A673 (cell line): ENCODE measurements around the gene DMAC2L. TPM values are rescaled to one million over a fixed set of nuclear protein-coding genes. Genes with fewer than 3 reads are reported as not detected.

Experiments
- BruUV-seq: library from RNA; stranded (reverse); fragments of 400-500 nt; replicated peaks from 2 replicates; lab custom pipeline; 2021; lab: Mats Ljungman, UMichigan
- CTCF ChIA-PET: fragments of 300-600 bp; sonication (Branson Sonifier 250); formaldehyde crosslinking; loops from one replicate; lab custom pipeline; 2022; ENCODE audit warnings: antibody characterized with exemption; lab: Charles Lee
- POLR2A ChIA-PET: fragments of 300-600 bp; sonication (Branson Sonifier 250); formaldehyde crosslinking; loops from one replicate; lab custom pipeline; 2022; ENCODE audit warnings: antibody characterized with exemption; ENCODE audit not compliant: low non-redundant PET; lab: Charles Lee
- DNase-seq: peaks from one replicate; pipeline ENCODE4 v3.0.0-alpha.2; 2015; ENCODE audit warnings: low spot score
- H3K27ac ChIP-seq: fragments of 200-600 bp; sonication (generic); 2 replicates; pipeline ENCODE4 v1.5.1; 2016; ENCODE audit warnings: mixed run types, low read depth, mild to moderate bottlenecking, mixed read lengths, antibody characterized with exemption, low read length; ENCODE audit not compliant: poor library complexity, severe bottlenecking
- H3K27me3 ChIP-seq: fragments of 200-600 bp; sonication (generic); replicated peaks from 2 replicates; pipeline ENCODE4 v1.6.1; 2017; ENCODE audit warnings: mixed run types, low read depth, mild to moderate bottlenecking, mixed read lengths, antibody characterized with exemption, low read length; ENCODE audit not compliant: insufficient read depth, poor library complexity
- H3K36me3 ChIP-seq: fragments of 200-600 bp; sonication (generic); 2 replicates; pipeline ENCODE4 v1.6.1; 2016; ENCODE audit warnings: mixed run types, mild to moderate bottlenecking, mixed read lengths, antibody characterized with exemption, low read length; ENCODE audit not compliant: insufficient read depth, poor library complexity, severe bottlenecking
- H3K4me1 ChIP-seq: fragments of 200-600 bp; sonication (generic); 2 replicates; pipeline ENCODE4 v1.6.1; 2017; ENCODE audit warnings: mixed run types, mild to moderate bottlenecking, mixed read lengths, antibody characterized with exemption, low read length; ENCODE audit not compliant: insufficient read depth, poor library complexity, severe bottlenecking
- H3K4me3 ChIP-seq: fragments of 200-600 bp; sonication (generic); 2 replicates; pipeline ENCODE4 v1.5.1; 2016; ENCODE audit warnings: low read depth, mixed run types, mild to moderate bottlenecking, mixed read lengths, low read length; ENCODE audit not compliant: poor library complexity, severe bottlenecking
- H3K9me3 ChIP-seq: fragments of 200-600 bp; sonication (generic); 2 replicates; pipeline ENCODE4 v1.6.1; 2016; ENCODE audit warnings: mixed run types, low read depth, mild to moderate bottlenecking, mixed read lengths, antibody characterized with exemption, low read length; ENCODE audit not compliant: poor library complexity, severe bottlenecking
- CTCF ChIP-seq: fragments of 300-800, 200-600 bp; sonication (generic); conservative IDR thresholded peaks from 2 replicates; pipeline ENCODE4 v1.5.1; 2017; ENCODE audit warnings: low read depth, mild to moderate bottlenecking, antibody characterized with exemption, low read length, moderate library complexity, mixed read lengths
- EZH2 ChIP-seq: fragments of 200-600 bp; sonication (generic); IDR thresholded peaks from 2 replicates; pipeline ENCODE4 v1.6.1; 2017; ENCODE audit warnings: borderline replicate concordance, low read depth, mild to moderate bottlenecking, mixed read lengths, antibody characterized with exemption, low read length; ENCODE audit not compliant: poor library complexity, severe bottlenecking
- intact Hi-C: fragments of 100-400 bp; cut with micrococcal nuclease; formaldehyde crosslinking; loops from one replicate; pipeline ENCODE4 v1.10.0; 2022; ENCODE audit not compliant: unreplicated experiment
- total RNA-seq: library from RNA; stranded (reverse); gene quantifications from 2 replicates; pipeline ENCODE4 v1.2.3, GENCODE V29; 2021

The DMAC2L gene
- total RNA-seq, 1 experiment from 2014 or later: 18.4 TPM

- H3K4me3 ChIP-seq: no peak overlapping the region
- H3K36me3 ChIP-seq: no peaks in the 10 kb centered on the region
- intact Hi-C loops: no loop called here
- H3K27ac ChIP-seq: no peak overlapping the region
- ChIA-PET POLR2A (no interaction called here), CTCF (no interaction called here)
- DNase-seq: no peak
- H3K4me1 ChIP-seq: no peaks in the 10 kb centered on the region
- H3K9me3 ChIP-seq: no peaks in the 10 kb centered on the region
- BruUV-seq: no TSS peak
- TF ChIP-seq CTCF (no peak), EZH2 (no peak)
- no peaks in the 10 kb centered on the region for H3K27me3 ChIP-seq
Observed at GRCh38 chr14:50357753-50358395, 45.8 kb downstream of the DMAC2L start.

GRCh38 chr14:50359631-50360030, 47.5 kb downstream of the DMAC2L start:
- H3K27me3 ChIP-seq: no peaks in the 10 kb centered on the region
- POLR2A ChIA-PET: interaction anchor here (0.6 kb wide), 1 partner anchor 214 kb away, joined by 4 read pairs; no protein-coding TSS in a partner anchor
- CTCF ChIA-PET: no interaction called here
- H3K9me3 ChIP-seq: no peaks in the 10 kb centered on the region
- no peaks in the 10 kb centered on the region for H3K36me3 ChIP-seq
- intact Hi-C loops: no loop called here
- H3K27ac ChIP-seq: no peak overlapping the region
- TF ChIP-seq CTCF (no peak), EZH2 (no peak)
- no TSS peak for BruUV-seq
- H3K4me1 ChIP-seq: no peaks in the 10 kb centered on the region
- H3K4me3 ChIP-seq: no peak overlapping the region
- no peak for DNase-seq

- BruUV-seq: no TSS peak
- Histone ChIP-seq H3K4me1 (no peaks in the 10 kb centered on the region), H3K36me3 (no peaks in the 10 kb centered on the region), H3K27me3 (no peaks in the 10 kb centered on the region), H3K4me3 (no peak overlapping the region), H3K9me3 (no peaks in the 10 kb centered on the region), H3K27ac (no peak overlapping the region)
- POLR2A ChIA-PET: interaction anchor here (0.6 kb wide), 1 partner anchor 214 kb away, joined by 4 read pairs; no protein-coding TSS in a partner anchor
- TF ChIP-seq EZH2 (no peak), CTCF (no peak)
- CTCF ChIA-PET: no interaction called here
- intact Hi-C loops: no loop called here
- DNase-seq: no peak
Observed at GRCh38 chr14:50360093-50360492, 48.0 kb downstream of the DMAC2L start.
